H9 (cell line): ENCODE data around the gene ARL5A. TPM values are rescaled to one million over a fixed set of nuclear protein-coding genes. Genes with fewer than 3 reads are reported as not detected.

ENCODE experiments used
- DNase-seq: peaks from one replicate; pipeline ENCODE4 v3.0.0-alpha.2; 2017
- H2AFZ ChIP-seq: one replicate; pipeline ENCODE4 v1.6.1; 2013; ENCODE audit warnings: mild to moderate bottlenecking, low read length, control low read depth, moderate library complexity
- H2AK5ac ChIP-seq: 2 replicates; pipeline ENCODE4 v1.6.1; 2013; ENCODE audit warnings: low read length, control low read depth, mixed read lengths; ENCODE audit not compliant: insufficient read length
- H2BK120ac ChIP-seq: one replicate; pipeline ENCODE4 v1.6.1; 2013; ENCODE audit warnings: low read depth, mild to moderate bottlenecking, low read length, control low read depth, inconsistent platforms; ENCODE audit not compliant: poor library complexity, severe bottlenecking
- H2BK12ac ChIP-seq: 2 replicates; pipeline ENCODE4 v1.6.1; 2013; ENCODE audit warnings: low read length, control low read depth, mixed read lengths, low read depth; ENCODE audit not compliant: insufficient read length
- H2BK15ac ChIP-seq: 2 replicates; pipeline ENCODE4 v1.6.1; 2013; ENCODE audit warnings: low read depth, low read length, control low read depth
- H2BK20ac ChIP-seq: one replicate; pipeline ENCODE4 v1.6.1; 2013; ENCODE audit warnings: low read depth, mild to moderate bottlenecking, low read length, control low read depth, inconsistent platforms; ENCODE audit not compliant: poor library complexity, severe bottlenecking
- H2BK5ac ChIP-seq: 2 replicates; pipeline ENCODE4 v1.6.1; 2013; ENCODE audit warnings: low read length, control low read depth, mixed read lengths; ENCODE audit not compliant: insufficient read length
- H3K14ac ChIP-seq: 2 replicates; pipeline ENCODE4 v1.6.1; 2013; ENCODE audit warnings: low read length, control low read depth; ENCODE audit not compliant: insufficient read depth
- H3K18ac ChIP-seq: 2 replicates; pipeline ENCODE4 v1.6.1; 2013; ENCODE audit warnings: low read depth, mild to moderate bottlenecking, mixed read lengths, low read length, control low read depth; ENCODE audit not compliant: insufficient read length
- H3K23ac ChIP-seq: 2 replicates; pipeline ENCODE4 v1.6.1; 2013; ENCODE audit warnings: low read length, control low read depth, mixed read lengths, low read depth; ENCODE audit not compliant: insufficient read length
- H3K23me2 ChIP-seq: 2 replicates; pipeline ENCODE4 v1.6.1; 2013; ENCODE audit warnings: low read depth, mild to moderate bottlenecking, mixed read lengths, low read length, control low read depth; ENCODE audit not compliant: insufficient read length, poor library complexity, severe bottlenecking
- H3K27ac ChIP-seq: 2 replicates; pipeline ENCODE4 v1.5.1; 2013; ENCODE audit warnings: low read length, control low read depth, mixed read lengths, low read depth; ENCODE audit not compliant: insufficient read length
- H3K27me3 ChIP-seq: 2 replicates; pipeline ENCODE4 v1.6.1; 2013; ENCODE audit warnings: low read length, control low read depth, inconsistent platforms; ENCODE audit not compliant: insufficient read depth
- H3K4ac ChIP-seq: 2 replicates; pipeline ENCODE4 v1.6.1; 2013; ENCODE audit warnings: low read depth, mild to moderate bottlenecking, control low read depth, inconsistent platforms, low read length, moderate library complexity
- H3K4me1 ChIP-seq: 2 replicates; pipeline ENCODE4 v1.6.1; 2013; ENCODE audit warnings: low read length, control low read depth, inconsistent platforms; ENCODE audit not compliant: insufficient read depth
- H3K4me2 ChIP-seq: 2 replicates; pipeline ENCODE4 v1.6.1; 2013; ENCODE audit warnings: low read length, control low read depth, mixed read lengths; ENCODE audit not compliant: insufficient read length, insufficient read depth
- H3K56ac ChIP-seq: 2 replicates; pipeline ENCODE4 v1.6.1; 2013; ENCODE audit warnings: low read depth, mild to moderate bottlenecking, mixed read lengths, low read length, control low read depth; ENCODE audit not compliant: insufficient read length
- H3K79me1 ChIP-seq: 2 replicates; pipeline ENCODE4 v1.6.1; 2013; ENCODE audit warnings: low read depth, mild to moderate bottlenecking, moderate library complexity, low read length, control low read depth, inconsistent platforms; ENCODE audit not compliant: insufficient read depth, poor library complexity, severe bottlenecking
- H3K79me2 ChIP-seq: 2 replicates; pipeline ENCODE4 v1.6.1; 2013; ENCODE audit warnings: low read length, control low read depth, inconsistent platforms; ENCODE audit not compliant: insufficient read depth
- H3K9ac ChIP-seq: 2 replicates; pipeline ENCODE4 v1.6.1; 2013; ENCODE audit warnings: low read length, control low read depth, mixed read lengths; ENCODE audit not compliant: insufficient read length; ENCODE audit errors: extremely low read depth
- H3K9me3 ChIP-seq: one replicate; pipeline ENCODE4 v1.6.1; 2013; ENCODE audit warnings: low read depth, low read length, inconsistent platforms; ENCODE audit not compliant: control insufficient read depth
- H3T11ph ChIP-seq: one replicate; pipeline ENCODE4 v1.6.1; 2013; ENCODE audit warnings: mild to moderate bottlenecking, low read length, control low read depth, inconsistent platforms
- H4K20me1 ChIP-seq: one replicate; pipeline ENCODE4 v1.6.1; 2013; ENCODE audit not compliant: control insufficient read depth, insufficient read length, insufficient read depth
- H4K5ac ChIP-seq: 2 replicates; pipeline ENCODE4 v1.6.1; 2013; ENCODE audit warnings: low read depth, mild to moderate bottlenecking, mixed read lengths, low read length, control low read depth; ENCODE audit not compliant: insufficient read length
- H4K8ac ChIP-seq: replicated peaks from 2 replicates; pipeline ENCODE4 v1.6.1; 2013; ENCODE audit warnings: low read length, control low read depth, mixed read lengths, low read depth; ENCODE audit not compliant: insufficient read length
- H4K91ac ChIP-seq: 2 replicates; pipeline ENCODE4 v1.6.1; 2013; ENCODE audit warnings: low read depth, mild to moderate bottlenecking, moderate library complexity, mixed read lengths, low read length, control low read depth; ENCODE audit not compliant: insufficient read length
- H3K27ac Mint-ChIP-seq, 3 experiments: 2 replicates in 2 of 3; 3 replicates in 1 of 3; pipeline ENCODE4 v1.8.0; 2020 to 2021; ENCODE audit warnings: mixed read lengths in 3 of 3, mild to moderate bottlenecking in 1 of 3, moderate library complexity in 1 of 3
- H3K27me3 Mint-ChIP-seq: 2 replicates; pipeline ENCODE4 v1.8.0; 2021; ENCODE audit warnings: low read depth, mild to moderate bottlenecking, moderate library complexity, mixed read lengths
- H3K36me3 Mint-ChIP-seq, 3 experiments: 2 replicates in 2 of 3; 3 replicates in 1 of 3; pipeline ENCODE4 v1.8.0; 2020 to 2021; ENCODE audit warnings: low read depth in 3 of 3, mixed read lengths in 3 of 3; ENCODE audit not compliant: insufficient read depth in 1 of 3
- H3K4me1 Mint-ChIP-seq, 2 experiments: 2 replicates each; pipeline ENCODE4 v1.8.0; 2020; ENCODE audit warnings: mixed read lengths in 2 of 2
- H3K4me3 Mint-ChIP-seq, 2 experiments: 2 replicates in 1 of 2; 3 replicates in 1 of 2; pipeline ENCODE4 v1.8.0; 2020 to 2021; ENCODE audit warnings: mild to moderate bottlenecking in 2 of 2, mixed read lengths in 2 of 2, moderate library complexity in 1 of 2
- H3K9me3 Mint-ChIP-seq, 2 experiments: 2 replicates in 1 of 2; 3 replicates in 1 of 2; pipeline ENCODE4 v1.8.0; 2020; ENCODE audit warnings: mild to moderate bottlenecking in 2 of 2, mixed read lengths in 2 of 2, moderate library complexity in 1 of 2
- CTCF ChIP-seq: fragments of 200-600 bp; sonication (generic); conservative IDR thresholded peaks from 3 replicates; pipeline ENCODE4 v1.8.0; 2021; ENCODE audit warnings: antibody characterized with exemption, mild to moderate bottlenecking
- WGBS: extraction: QIAGEN DNeasy Blood & Tissue Kit; methylation state at CpG from one replicate; pipeline ENCODE4 v1.1.7; 2013; ENCODE audit warnings: missing lambda C conversion rate, low lambda C conversion rate, mixed read lengths; ENCODE audit not compliant: insufficient read length; ENCODE audit errors: extremely low coverage; 5-methylcytosine and 5-hydroxymethylcytosine counted together
- total RNA-seq: library from RNA; stranded (reverse); gene quantifications from 2 replicates; pipeline ENCODE4 v1.2.1, GENCODE V29; 2021

Gene ARL5A
- total RNA-seq, 1 experiment from 2014 or later: 66.7 TPM

- H3K4me1 Mint-ChIP-seq: 0 out of 4 replicates have a peak, but pooled peaks cover 4 to 5% of the 10 kb centered on the region in 2 experiments
- Histone ChIP-seq H3K18ac (no peak overlapping the region), H3K56ac (no peak overlapping the region), H3K9ac (no peak overlapping the region), H3K14ac (no peak overlapping the region), H3K79me1 (no peaks in the 10 kb centered on the region), H3K4me2 (no peak overlapping the region), H3K9me3 (no peaks in the 10 kb centered on the region), H3K27me3 (no peaks in the 10 kb centered on the region), H2BK120ac (no peak overlapping the region), H4K91ac (no peak overlapping the region), H2BK20ac (no peak overlapping the region), H4K5ac (no peak overlapping the region), H3K79me2 (no peaks in the 10 kb centered on the region), H3K23me2 (no peaks in the 10 kb centered on the region), H2BK5ac (no peak overlapping the region), H3K4ac (no peak overlapping the region), H4K8ac (no peak overlapping the region), H2AK5ac (no peak overlapping the region), H2BK12ac (no peak overlapping the region), H3K23ac (no peak overlapping the region), H2BK15ac (no peak overlapping the region), H3K27ac (no peak overlapping the region), H2AFZ (no peak overlapping the region), H3K4me1 (no peaks in the 10 kb centered on the region), H4K20me1 (no peaks in the 10 kb centered on the region), H3T11ph (no peak overlapping the region)
- WGBS: no CpG with 5 or more reads among the region's 4 CpGs
- H3K9me3 Mint-ChIP-seq: no peaks in the 10 kb centered on the region
- H3K36me3 Mint-ChIP-seq: no peaks in the 10 kb centered on the region
- no peak overlapping the region for H3K4me3 Mint-ChIP-seq
- no peak for DNase-seq
- no peaks in the 10 kb centered on the region for H3K27me3 Mint-ChIP-seq
- no peak overlapping the region for H3K27ac Mint-ChIP-seq
- TF ChIP-seq CTCF: no peak
These were observed 21.3 kb upstream of the ARL5A start for GRCh38 chr2:151849413-151850010.
